NOMO-1 treated with DMSO at 0.1 percent for 48 hours (cell line): ENCODE data around the gene MTA2.
"Not testable (repeated sequence)": the region's sequence is repeated elsewhere in the genome, so short reads cannot be mapped to it uniquely, and the experiment has no call there.

ENCODE experiments used
- DNase-seq: peaks from one replicate; lab custom pipeline; 2025; ENCODE audit not compliant: unreplicated experiment; lab: John Stamatoyannopoulos, UW

MTA2 gene

DNA sequence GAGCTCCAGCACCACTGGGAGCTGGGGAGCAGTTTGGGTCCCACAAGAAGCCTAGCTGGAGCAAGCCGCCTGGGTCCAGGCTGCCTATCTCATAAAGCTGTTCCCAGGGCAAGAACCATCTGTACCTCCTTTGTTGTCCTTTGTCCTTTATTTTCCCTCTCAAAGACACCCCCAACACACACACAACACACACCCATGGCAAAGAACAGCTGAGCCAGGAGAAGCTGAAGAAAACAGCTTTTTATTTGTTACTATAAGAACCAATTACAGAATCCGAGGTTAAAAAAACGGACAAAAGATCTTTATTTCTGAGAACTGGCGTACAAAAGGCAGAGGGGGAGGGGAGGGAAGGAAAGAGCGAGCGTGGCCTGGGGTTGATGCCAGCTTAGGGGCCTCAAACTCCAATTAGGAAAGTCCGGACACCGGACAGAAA lies 8.7 kb downstream of the MTA2 start:
- no peak for DNase-seq

DNA sequence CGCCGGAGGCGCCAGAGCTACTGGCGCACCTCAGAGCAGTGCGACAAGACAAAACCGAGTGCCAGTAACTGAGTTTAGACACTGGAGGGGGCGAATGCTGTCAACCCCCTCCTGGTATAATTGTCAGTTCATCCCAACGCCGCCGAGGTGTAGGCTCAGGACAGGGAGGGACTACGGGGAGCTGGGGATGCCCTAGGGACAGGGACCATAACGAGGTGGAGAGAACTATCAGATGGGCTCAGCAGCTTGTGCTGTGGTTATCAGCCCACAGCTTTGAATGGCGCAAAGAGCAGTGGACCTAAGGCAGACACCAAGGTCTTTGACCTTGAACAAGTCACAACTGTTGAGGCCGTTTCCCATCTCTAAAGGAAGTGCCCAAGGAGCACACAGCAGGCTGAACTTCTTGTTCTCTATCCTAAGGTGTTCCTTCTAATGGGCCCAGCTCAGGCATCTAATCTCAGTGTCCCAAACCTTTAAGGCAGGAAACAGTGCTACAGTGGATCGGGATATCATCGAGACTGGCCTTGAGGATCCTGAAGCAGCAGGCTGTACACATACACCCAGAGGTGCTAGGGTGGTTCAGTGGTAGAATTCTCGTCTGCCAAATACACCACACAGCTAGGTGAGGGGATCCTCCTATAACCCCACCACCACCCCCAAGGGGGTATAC lies 9.4 kb downstream of the MTA2 start:
- DNase-seq: peak; percentile 5

DNA sequence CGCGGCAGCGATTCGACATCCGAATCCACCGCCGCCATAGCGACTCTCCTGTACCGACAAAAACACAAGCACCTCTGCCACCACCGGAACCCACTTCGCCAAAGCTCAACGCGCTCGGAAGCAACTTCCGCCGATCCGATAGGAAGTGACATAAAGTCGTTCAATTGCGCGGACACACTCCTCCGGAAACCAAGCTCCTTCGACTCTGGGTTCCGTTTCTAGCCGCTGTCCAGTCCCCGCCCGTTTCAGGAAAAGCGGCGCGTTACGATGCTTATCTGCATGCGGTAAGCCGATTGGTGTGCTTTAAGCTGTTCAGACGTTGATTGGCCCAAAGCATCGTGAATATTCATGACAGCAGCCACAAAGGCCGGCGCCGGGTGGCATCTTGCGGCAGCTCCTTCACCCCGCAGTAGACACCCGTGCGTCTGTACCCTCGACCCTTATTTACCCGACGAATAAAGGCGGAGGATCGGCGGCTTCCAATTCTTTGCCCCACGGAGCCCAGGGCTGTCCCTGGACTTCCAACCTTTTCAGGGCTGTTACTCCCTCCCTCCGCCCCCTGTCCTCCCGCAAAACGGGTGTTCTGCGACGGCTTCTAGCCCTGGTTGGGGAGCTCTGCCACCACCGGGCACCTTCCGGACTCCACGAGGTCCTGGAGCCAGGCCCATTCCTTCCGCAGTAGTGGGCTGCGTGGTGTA lies 10.1 kb downstream of the MTA2 start, which contains the start of gene TUT1:
TUT1 (minus strand) TSS at position 76 of the 698 bp plus-strand sequence; CDS start at position 38, 38 bp downstream.
- peak; percentile 100 for DNase-seq

DNA sequence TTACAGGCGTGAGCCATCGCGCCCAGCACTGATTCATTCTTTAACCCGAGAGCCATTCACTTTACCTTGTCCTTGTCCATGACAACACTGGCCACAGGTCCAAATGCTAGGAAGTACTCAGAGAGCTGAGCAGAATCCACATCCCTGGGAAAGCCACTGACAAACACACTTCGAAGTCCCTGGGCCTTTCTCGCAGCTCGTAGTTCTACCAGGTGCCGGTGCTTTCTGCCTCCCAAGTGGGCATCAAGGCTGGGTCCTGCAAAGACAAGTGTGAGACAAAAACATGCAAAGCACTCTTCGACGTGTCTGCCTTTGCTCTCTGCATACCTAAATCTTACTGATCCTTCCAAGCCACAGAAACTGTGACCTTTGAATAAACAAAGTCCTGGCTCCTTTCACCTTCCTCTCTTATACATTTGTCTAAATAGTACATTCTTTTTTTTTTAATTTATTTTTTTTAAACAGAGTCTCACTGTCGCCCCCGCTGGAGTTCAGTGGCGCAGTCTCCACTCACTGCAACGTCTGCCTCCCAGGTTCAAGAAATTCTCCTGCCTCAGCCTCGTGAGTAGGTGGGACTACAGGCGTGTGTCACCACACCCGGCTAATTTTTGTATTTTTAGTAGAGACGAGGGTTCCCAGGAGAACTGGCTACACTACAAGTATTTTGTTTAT lies 12.6 kb downstream of the MTA2 start:
- DNase-seq: peak; percentile 3

GRCh38 chr11:62585356-62585755 lies 16.3 kb downstream of the MTA2 start:
- not testable (repeated sequence) for DNase-seq

DNA sequence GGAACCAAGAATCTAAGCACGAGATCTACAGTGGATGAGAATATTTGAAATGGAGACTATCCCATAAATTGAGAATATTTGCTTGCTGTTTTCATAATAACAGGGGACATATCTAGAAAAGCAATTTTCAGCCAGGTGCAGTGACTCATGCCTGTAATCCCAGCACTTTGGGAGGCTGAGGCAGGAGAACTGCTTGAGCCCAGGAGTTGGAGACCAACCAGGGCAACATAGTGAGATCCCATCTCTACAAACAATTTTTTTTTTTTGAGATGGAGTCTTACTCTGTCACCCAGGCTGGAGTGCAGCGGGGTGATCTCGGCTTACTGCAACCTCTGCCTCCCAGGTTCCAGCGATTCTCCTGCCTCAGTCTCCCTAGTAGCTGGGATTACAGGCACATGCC lies 19.9 kb downstream of the MTA2 start:
- DNase-seq: not testable (repeated sequence)

DNA sequence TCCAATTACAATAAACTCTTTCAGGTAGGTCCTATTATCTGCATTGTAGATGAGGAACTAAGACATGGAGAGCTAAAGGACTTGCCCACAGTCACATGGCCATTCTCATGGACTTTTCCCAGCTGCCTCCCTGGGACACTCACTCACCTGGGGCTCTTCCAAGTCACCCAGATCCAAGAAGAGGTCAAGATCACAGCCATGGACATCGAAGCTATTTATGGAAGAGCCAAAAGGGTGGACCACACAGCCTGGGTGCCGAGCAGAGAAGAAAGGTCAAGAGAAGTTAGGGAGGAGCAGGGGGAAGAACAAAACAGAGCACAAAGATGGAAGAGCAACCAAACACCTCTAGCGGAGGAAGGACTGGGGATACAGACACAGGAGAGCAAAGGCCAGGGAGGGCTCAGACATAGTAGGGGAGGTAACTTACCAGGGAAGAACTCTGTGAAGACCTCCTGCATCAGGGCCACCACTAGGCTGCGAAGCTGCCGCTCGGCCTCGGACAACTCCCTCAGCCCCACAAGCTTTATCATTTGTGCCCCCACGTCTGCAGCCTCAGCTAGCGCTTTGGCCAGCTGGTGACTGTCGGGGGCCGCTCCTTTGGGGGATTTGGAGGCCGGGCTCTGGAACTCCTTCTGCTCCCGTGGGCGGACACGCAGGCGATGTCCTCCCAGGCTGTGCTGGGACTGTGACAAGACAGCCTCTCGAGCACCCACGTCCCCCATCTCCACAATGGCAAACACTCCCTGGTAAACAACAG lies 20.5 kb downstream of the MTA2 start:
- DNase-seq: no peak

- DNase-seq: no peak
Observed at GRCh38 chr11:62579252-62579651, 22.4 kb downstream of the MTA2 start.

- no peak for DNase-seq
Observed at GRCh38 chr11:62578541-62578940, 23.1 kb downstream of the MTA2 start.

GRCh38 chr11:62577046-62577714 lies 24.5 kb downstream of the MTA2 start:
- no peak for DNase-seq

GRCh38 chr11:62575837-62576236 lies 25.8 kb downstream of the MTA2 start:
- DNase-seq: no peak

DNA sequence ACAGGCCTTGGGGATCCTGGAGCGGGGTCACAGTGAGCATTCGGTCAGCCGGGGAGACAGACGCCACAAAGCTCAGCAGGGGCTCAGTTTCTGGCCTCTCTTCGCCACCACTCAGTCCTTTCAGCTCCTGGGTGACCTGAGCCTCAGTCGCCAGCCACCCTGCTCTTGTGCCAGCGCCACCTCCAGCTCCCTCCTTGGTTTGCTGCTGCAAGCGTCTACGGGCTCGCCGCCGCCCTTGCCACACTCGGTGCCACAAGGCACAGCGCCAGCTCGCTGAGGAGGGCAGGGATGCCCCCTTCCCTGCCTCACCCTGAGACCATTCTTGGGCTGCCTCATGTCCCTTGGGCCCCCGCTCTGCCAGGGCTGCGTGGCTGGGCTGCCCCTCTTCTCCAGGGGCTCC lies 26.5 kb downstream of the MTA2 start:
- no peak for DNase-seq

- peak; percentile 17 for DNase-seq
Observed at GRCh38 chr11:62574363-62575071, 27.1 kb downstream of the MTA2 start.

DNA sequence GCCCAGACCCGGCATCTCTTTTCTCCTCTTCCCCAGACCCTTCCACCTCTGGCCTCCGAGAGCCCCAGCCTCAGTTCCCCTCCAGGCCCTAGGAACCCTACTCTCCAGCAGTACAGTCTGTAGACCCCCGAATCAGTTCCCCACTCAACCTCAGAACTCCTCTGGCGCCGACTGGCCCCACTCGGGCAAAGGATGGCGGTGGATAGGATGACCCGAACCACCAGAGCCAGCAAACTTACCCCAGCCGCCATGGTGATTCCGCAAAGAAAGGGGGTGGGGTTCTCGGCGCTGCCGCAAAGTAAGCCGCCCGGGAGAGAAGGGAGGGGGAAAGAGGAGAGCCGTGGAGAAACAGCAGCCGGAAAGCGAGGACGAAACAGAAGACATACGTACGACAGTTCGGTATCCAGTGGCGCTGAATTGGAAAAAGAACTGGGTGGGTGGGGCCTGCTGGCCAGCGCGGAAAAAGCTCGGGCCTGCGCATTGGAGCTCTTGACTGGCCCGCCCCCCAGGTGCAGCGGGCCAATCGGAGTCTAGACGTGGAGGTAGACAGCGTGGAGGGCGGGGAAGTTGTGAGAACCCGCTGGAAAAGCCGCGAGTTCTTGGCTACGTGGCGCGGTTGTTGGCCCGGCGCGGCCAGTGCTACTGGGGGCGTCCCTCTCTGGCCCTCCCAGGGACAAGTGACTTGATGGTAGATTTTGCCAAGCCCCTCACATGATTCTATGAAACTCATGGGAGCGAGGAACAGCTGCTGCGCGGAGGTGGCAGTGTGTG lies 27.9 kb downstream of the MTA2 start, which contains the start of gene EEF1G:
EEF1G (minus strand) TSS at position 300 of the 771 bp plus-strand sequence; CDS start at position 251, 49 bp downstream.
- DNase-seq: peak; percentile 100

DNA sequence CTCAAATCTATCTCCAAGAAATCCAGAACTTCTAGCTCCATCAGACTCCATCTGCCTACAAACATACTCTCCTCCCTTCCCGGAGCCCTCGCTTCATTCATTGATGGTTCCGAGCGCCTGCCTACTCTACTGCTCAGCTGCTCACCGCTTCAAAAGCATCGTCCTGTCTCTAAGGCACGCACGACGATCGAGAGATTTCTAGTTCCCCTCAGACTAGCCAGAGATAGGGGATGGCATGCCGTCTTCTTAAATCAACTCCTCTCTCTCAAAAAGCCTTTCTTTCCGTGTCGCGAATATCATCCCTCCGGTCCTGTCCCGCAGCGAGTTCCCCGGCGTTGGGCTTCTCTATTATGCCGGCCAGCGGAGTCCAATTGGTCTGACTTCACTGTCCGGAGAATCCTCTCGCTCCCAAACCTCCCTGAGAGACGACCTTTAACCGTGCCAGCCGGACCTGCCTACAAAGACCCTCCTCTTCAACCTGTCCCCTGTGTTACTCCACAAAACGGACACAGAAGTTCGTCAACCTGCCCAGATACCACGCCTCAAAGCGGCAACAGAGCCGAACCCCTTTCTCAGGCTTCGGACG lies 28.6 kb downstream of the MTA2 start:
- DNase-seq: peak; percentile 17

- DNase-seq: no peak
Observed at GRCh38 chr11:62572431-62572830, 29.2 kb downstream of the MTA2 start.

DNA sequence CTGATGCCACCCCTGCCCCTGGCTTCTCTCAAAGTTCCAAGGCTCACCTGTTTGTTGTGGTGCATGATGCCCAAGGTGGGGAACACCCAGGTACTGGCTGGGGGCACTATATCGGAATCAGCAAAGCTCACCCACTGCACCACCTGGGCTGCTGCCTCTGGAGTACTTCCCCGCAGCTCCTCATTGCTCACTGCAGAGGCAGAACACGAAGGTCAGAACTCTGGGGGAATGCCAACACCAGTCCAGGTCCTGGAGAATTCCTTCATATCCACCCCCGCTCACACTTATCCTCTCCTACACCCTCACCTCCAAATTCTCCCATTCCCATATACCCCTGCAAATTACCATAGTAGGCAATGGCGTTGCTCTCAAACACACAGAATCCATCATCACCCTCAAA lies 30.2 kb downstream of the MTA2 start:
- not testable (repeated sequence) for DNase-seq

- DNase-seq: not testable (repeated sequence)
Observed at GRCh38 chr11:62570903-62571302, 30.8 kb downstream of the MTA2 start.

DNA sequence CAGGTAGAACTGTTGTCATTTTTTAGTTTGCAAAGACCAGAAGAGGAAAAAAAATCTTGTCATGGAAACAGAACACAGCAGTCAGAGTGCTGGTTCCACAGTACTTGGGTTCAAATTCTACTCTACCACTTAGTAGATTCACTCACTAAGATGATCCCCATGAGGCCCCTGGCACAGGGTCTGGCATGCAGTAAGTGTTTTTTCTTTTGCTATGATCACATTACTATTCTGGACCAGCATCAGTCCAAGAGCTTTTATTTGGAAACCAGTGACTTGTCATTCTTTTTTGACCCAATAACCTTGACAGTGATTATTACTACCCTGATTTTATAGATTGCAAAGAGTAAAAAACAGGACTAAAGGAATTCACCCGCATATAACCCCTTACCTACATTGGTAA lies 32.1 kb downstream of the MTA2 start:
- no peak for DNase-seq
